NT2/D1 (cell line): ENCODE results near the gene GJB5.
"Not testable (repeated sequence)": the region's sequence is repeated elsewhere in the genome, so short reads cannot be mapped to it uniquely, and the experiment has no call there.

Experiments used
- DNase-seq: peaks from one replicate; pipeline ENCODE4 v3.0.0-alpha.2; 2011; ENCODE audit warnings: low read depth, low spot score
- H3K27me3 ChIP-seq: 2 replicates; pipeline ENCODE4 v1.6.0; 2011; ENCODE audit warnings: mild to moderate bottlenecking; ENCODE audit not compliant: insufficient read length, insufficient read depth
- H3K36me3 ChIP-seq: 2 replicates; pipeline ENCODE4 v1.6.1; 2011; ENCODE audit warnings: mild to moderate bottlenecking, low read length, mixed read lengths; ENCODE audit not compliant: insufficient read depth, insufficient read length
- H3K4me1 ChIP-seq: 2 replicates; pipeline ENCODE4 v1.5.1; 2011; ENCODE audit not compliant: insufficient read depth, insufficient read length
- H3K4me3 ChIP-seq: 2 replicates; pipeline ENCODE4 v1.5.1; 2011; ENCODE audit warnings: low read depth; ENCODE audit not compliant: insufficient read length
- H3K9ac ChIP-seq: 2 replicates; pipeline ENCODE4 v1.6.0; 2011; ENCODE audit warnings: low read depth; ENCODE audit not compliant: insufficient read length
- H3K9me3 ChIP-seq: 2 replicates; pipeline ENCODE4 v1.5.1; 2011; ENCODE audit warnings: mild to moderate bottlenecking, low read length; ENCODE audit not compliant: insufficient read depth
- SUZ12 ChIP-seq: IDR thresholded peaks from 2 replicates; pipeline ENCODE4 v1.6.1; 2011; ENCODE audit not compliant: insufficient read length, insufficient read depth; ENCODE audit errors: extremely low read depth
- YY1 ChIP-seq: IDR thresholded peaks from 2 replicates; pipeline ENCODE4 v1.6.1; 2011; ENCODE audit not compliant: insufficient read length, insufficient read depth
- ZNF274 ChIP-seq: IDR thresholded peaks from 2 replicates; pipeline ENCODE4 v1.6.1; 2011; ENCODE audit warnings: mild to moderate bottlenecking, low read depth, low read length

Gene GJB5

GRCh38 chr1:34763142-34763781, 8.4 kb downstream of the GJB5 start:
- Histone ChIP-seq H3K9ac (no peak overlapping the region), H3K4me3 (no peak overlapping the region), H3K4me1 (peaks cover 26% of the 10 kb centered on the region), H3K9me3 (peaks cover 9% of the 10 kb centered on the region; the same call in 1 of the 2 replicates), H3K36me3 (no peaks in the 10 kb centered on the region), H3K27me3 (peaks cover 2% of the 10 kb centered on the region)
- DNase-seq: no peak
- no peak for TF ChIP-seq SUZ12

DNA sequence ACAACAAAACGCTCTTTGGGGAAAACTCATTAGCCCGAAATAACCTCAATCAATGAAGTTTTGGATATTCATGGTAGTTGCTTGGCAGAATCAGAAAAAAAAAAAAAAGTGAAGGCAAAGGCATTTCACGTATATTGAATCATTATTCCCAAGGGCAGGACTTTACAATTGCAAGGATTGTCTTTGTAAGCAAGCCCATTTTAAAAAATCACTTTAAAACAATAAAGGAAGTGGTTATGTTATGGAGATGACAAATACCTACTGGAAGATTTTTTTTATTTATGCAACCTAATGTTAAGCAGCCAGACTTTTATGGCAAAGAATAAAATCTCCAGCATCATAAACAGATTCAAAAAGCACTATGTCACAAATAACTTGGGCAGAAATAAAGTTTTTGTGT, 14.0 kb downstream of the GJB5 start:
- peaks cover 5% of the 10 kb centered on the region for H3K27me3 ChIP-seq
- H3K4me3 ChIP-seq: no peak overlapping the region
- TF ChIP-seq YY1 (no peak), ZNF274 (no peak), SUZ12 (no peak)
- H3K36me3 ChIP-seq: no peaks in the 10 kb centered on the region
- no peak for DNase-seq
- no peak overlapping the region for H3K9ac ChIP-seq
- peaks cover 13% of the 10 kb centered on the region for H3K4me1 ChIP-seq
- no peaks in the 10 kb centered on the region for H3K9me3 ChIP-seq

- H3K4me3 ChIP-seq: no peak overlapping the region
- DNase-seq: no peak
- H3K4me1 ChIP-seq: peaks cover 8% of the 10 kb centered on the region
- peaks cover 2% of the 10 kb centered on the region for H3K27me3 ChIP-seq
- no peak for TF ChIP-seq SUZ12
- no peak for TF ChIP-seq ZNF274
- TF ChIP-seq YY1: no peak
- no peaks in the 10 kb centered on the region for H3K9me3 ChIP-seq
- H3K9ac ChIP-seq: no peak overlapping the region
- H3K36me3 ChIP-seq: no peaks in the 10 kb centered on the region
Measured at GRCh38 chr1:34770891-34771504, 16.2 kb downstream of the GJB5 start.

GRCh38 chr1:34771573-34772371, 16.9 kb downstream of the GJB5 start:
- peaks cover 2% of the 10 kb centered on the region for H3K27me3 ChIP-seq
- H3K9me3 ChIP-seq: no peaks in the 10 kb centered on the region
- no peaks in the 10 kb centered on the region for H3K36me3 ChIP-seq

DNA sequence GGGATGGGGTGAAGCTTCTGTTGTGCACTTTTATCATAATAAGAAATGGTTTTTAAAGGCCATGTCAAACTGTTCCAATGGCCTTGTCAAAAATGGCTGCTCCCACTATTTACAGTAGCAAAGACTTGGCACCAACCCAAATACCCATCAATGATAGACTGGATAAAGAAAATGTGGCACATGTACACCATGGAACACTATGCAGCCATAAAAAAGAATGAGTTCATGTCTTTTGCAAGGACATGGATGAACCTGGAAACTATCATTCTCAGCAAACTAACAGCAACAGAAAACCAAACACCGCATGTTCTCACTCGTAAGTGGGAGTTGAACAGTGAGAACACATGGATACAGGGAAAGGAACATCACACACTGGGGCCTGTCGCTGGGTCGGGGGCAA, 18.3 kb downstream of the GJB5 start:
- DNase-seq, H3K9ac ChIP-seq, H3K27me3 ChIP-seq, H3K4me1 ChIP-seq, H3K9me3 ChIP-seq, H3K4me3 ChIP-seq, H3K36me3 ChIP-seq: not testable (repeated sequence)

More at GRCh38 chr1:34771573-34772371, 16.9 kb downstream of the GJB5 start:
- DNase-seq: no peak
- H3K4me1 ChIP-seq: peaks cover 8% of the 10 kb centered on the region
- H3K9ac ChIP-seq: no peak overlapping the region
- no peak for TF ChIP-seq SUZ12
- no peak for TF ChIP-seq YY1
- no peak for TF ChIP-seq ZNF274
- no peak overlapping the region for H3K4me3 ChIP-seq

DNA sequence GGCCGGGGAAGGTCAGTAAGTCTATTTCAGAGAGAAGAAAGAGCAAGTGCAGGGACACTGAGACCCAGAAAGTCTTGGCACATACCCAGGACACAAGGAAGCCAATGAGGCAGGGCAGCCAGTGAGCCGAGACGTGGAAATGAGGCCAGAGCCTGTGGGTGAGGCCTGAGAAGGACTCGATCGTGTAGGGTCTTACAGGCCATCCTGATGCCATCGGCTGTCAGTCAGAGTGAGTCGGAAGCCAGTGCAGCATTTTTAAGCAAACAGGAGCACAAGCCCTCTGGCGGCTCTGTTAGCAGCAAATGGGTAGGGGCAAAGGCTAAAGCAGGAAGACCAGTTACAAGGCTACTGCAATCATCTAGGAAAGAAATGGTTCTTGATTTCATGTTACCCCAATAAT, 20.1 kb downstream of the GJB5 start:
- no peak overlapping the region for H3K9ac ChIP-seq
- no peaks in the 10 kb centered on the region for H3K9me3 ChIP-seq
- no peak for DNase-seq
- no peak overlapping the region for H3K4me3 ChIP-seq
- H3K36me3 ChIP-seq: no peaks in the 10 kb centered on the region
- H3K27me3 ChIP-seq: peaks cover 14% of the 10 kb centered on the region
- TF ChIP-seq SUZ12 (no peak), ZNF274 (no peak), YY1 (no peak)
- H3K4me1 ChIP-seq: peaks cover 8% of the 10 kb centered on the region

DNA sequence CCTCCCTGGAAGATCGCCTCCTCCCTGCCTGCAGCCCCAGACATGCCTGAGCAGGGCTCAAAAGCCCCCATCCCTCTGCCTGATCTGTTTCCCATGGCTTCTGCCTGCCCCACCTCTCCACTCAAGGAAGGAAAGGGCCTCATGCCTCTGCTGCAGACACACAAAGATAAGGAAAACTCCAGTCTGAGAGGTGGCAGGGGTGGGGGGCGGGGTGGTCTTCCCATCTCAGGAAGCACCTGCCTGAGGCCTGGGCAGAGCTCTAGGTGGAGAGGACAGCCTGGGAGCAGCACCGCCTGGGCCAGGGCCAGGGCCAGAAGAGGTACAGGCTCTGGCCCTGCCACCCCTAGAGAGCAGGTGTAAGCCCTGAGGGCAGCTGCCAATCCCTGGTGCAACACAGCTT, 22.1 kb downstream of the GJB5 start:
- no peak overlapping the region for H3K4me3 ChIP-seq
- no peaks in the 10 kb centered on the region for H3K9me3 ChIP-seq
- H3K36me3 ChIP-seq: no peaks in the 10 kb centered on the region
- DNase-seq: no peak
- TF ChIP-seq ZNF274 (no peak), SUZ12 (no peak), YY1 (no peak)
- H3K27me3 ChIP-seq: peaks cover 31% of the 10 kb centered on the region
- H3K9ac ChIP-seq: no peak overlapping the region
- no peaks in the 10 kb centered on the region for H3K4me1 ChIP-seq
